ENCODE data around the gene CERT1. TPM values are rescaled to one million over a fixed set of nuclear protein-coding genes. Genes with fewer than 3 reads are reported as not detected.
A peak's percentile ranks its signal among the peaks of the same experiment; 100 is the strongest.

CERT1 gene
- total RNA-seq, 2 experiments from 2014 or later: 33.9 to 39.3 TPM

DNA sequence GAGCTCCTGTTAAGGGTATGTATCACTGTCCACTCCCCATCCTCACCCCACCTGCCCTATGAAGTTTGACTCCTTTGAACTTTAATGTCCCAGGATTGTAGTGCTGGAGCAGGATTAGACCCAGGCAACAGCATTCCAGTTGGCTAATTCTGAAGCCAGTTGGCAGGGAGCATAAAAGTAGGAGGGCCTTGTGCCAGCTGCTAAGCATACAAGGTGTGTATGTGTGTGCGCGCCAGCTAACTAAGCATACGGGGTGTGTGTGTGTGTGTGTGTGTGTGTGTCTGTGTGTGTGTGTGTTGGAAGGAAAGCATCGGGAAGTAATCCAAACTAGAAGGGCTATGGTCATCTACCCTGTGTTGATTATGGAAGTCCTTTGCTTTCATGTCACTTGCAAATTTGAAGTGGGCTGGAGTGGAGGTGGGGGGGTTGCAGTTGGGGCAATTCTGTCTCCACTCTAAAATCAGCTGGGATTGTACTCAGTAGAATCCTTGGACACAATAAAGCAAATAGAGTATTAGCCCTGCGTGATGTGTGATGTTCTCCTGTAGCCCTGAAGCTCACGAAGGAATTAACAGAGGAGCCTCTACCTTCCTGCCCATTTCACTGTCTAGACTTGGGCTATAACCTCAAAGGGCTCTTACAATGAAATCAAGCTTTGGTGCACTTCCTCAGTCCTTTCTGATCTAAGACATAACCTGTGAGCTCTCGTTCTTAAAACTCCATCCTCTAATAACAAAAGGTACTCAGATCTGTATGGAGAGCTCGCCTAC lies 147.5 kb downstream of the CERT1 start:
- no peak for ATAC-seq (ENCODE audit: low read depth)

DNA sequence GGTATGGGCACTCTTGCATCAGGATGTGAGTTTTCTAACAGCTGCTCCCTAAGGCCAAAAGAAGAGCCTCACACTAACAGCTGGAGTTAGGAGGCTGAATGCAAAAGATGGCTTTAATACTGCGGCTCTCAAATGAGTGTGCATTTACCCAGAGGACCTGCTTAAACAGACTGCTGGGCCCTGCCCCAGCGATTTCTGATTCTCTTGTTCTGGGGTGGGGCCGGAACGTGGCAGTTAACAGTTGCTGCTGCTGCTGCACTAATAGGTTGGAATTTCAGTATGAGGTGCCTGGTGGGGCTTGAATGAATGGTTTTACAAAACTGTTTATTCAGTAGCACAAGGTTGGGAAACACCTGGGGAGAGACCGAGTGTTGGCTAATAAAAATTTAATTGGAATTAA lies 148.3 kb downstream of the CERT1 start:
- Mint-ChIP-seq H3K4me1 (no peaks in the 10 kb centered on the region), H3K4me3 (no peak overlapping the region), H3K9me3 (no peaks in the 10 kb centered on the region), H3K27ac (no peak overlapping the region), H3K27me3 (no peaks in the 10 kb centered on the region), H3K36me3 (peaks cover 16% of the 10 kb centered on the region)
- no peak for ATAC-seq (ENCODE audit: low read depth)
- DNase-seq: no peak
- POLR2A ChIA-PET: no interaction called here

More for the DNA sequence above, 147.5 kb downstream of the CERT1 start:
- no peaks in the 10 kb centered on the region for H3K9me3 Mint-ChIP-seq
- POLR2A ChIA-PET: no interaction called here
- H3K36me3 Mint-ChIP-seq: peaks cover 15% of the 10 kb centered on the region
- DNase-seq: no peak
- no peak overlapping the region for H3K4me3 Mint-ChIP-seq
- no peaks in the 10 kb centered on the region for H3K4me1 Mint-ChIP-seq
- H3K27ac Mint-ChIP-seq: no peak overlapping the region
- H3K27me3 Mint-ChIP-seq: no peaks in the 10 kb centered on the region

DNA sequence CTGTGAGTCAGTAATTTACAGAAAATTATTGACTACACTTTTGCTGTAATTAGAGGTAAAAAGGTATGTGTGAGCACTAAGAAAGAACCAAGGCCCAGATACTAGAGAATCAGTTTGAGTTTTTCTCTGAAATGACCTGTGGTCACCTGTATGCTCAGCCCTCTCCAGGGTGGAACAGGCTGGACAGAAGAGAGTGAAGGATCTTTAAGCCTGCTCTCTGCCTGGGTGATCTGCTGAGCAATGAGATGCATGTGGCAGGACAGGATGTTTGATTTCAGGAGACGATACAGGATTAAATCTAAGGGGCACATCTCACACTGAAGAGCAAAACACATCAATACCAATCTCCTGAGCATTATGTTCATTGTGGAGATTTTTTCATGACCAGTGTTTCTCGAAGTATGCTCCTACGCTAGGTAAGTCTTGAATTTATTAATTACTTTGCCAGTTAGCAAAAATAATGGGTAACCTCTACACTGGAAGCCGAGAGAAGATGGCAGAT lies 148.9 kb downstream of the CERT1 start:
- POLR2A ChIA-PET: no interaction called here
- Mint-ChIP-seq H3K36me3 (peaks cover 18% of the 10 kb centered on the region), H3K27ac (no peak overlapping the region), H3K9me3 (no peaks in the 10 kb centered on the region), H3K4me3 (no peak overlapping the region), H3K4me1 (no peaks in the 10 kb centered on the region), H3K27me3 (no peaks in the 10 kb centered on the region)
- DNase-seq: no peak
- no peak for ATAC-seq (ENCODE audit: low read depth)

DNA sequence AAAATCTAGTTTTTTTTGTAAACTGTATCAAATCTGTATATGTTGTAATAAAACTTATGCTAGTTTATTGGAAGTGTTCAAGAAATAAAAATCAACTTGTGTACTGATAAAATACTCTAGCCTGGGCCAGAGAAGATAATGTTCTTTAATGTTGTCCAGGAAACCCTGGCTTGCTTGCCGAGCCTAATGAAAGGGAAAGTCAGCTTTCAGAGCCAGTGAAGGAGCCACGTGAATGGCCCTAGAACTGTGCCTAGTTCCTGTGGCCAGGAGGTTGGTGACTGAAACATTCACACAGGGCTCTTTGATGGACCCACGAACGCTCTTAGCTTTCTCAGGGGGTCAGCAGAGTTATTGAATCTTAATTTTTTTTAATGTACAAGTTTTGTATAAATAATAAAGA lies 150.1 kb downstream of the CERT1 start:
- H3K9me3 Mint-ChIP-seq: no peaks in the 10 kb centered on the region
- no peak overlapping the region for H3K4me3 Mint-ChIP-seq
- H3K36me3 Mint-ChIP-seq: peaks cover 25% of the 10 kb centered on the region
- ATAC-seq (ENCODE audit: low read depth): no peak
- no peaks in the 10 kb centered on the region for H3K27me3 Mint-ChIP-seq
- no peak for DNase-seq
- no peaks in the 10 kb centered on the region for H3K4me1 Mint-ChIP-seq
- H3K27ac Mint-ChIP-seq: no peak overlapping the region
- POLR2A ChIA-PET: no interaction called here

DNA sequence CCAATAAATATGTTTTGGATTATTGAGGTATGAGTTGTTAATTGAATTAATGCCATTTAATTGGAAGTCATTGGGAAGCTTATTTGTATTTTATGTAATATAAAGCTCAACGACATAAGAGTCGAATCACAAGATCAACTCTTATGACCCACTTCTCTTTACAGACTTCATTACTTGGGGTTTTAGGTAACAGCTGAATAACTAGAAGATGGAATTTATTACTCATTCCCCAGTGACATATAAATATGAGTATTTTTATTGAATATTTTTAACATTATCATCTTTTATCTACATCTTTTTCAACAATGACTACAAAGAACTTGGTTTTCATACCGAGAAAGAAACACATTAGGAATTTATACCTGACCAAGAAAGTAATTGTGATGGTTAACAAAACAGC lies 153.3 kb downstream of the CERT1 start:
- Mint-ChIP-seq H3K36me3 (peaks cover 31% of the 10 kb centered on the region), H3K4me1 (no peaks in the 10 kb centered on the region), H3K9me3 (no peaks in the 10 kb centered on the region), H3K4me3 (no peak overlapping the region), H3K27me3 (no peaks in the 10 kb centered on the region), H3K27ac (no peak overlapping the region)
- POLR2A ChIA-PET: no interaction called here
- no peak for DNase-seq
- no peak for ATAC-seq (ENCODE audit: low read depth)

DNA sequence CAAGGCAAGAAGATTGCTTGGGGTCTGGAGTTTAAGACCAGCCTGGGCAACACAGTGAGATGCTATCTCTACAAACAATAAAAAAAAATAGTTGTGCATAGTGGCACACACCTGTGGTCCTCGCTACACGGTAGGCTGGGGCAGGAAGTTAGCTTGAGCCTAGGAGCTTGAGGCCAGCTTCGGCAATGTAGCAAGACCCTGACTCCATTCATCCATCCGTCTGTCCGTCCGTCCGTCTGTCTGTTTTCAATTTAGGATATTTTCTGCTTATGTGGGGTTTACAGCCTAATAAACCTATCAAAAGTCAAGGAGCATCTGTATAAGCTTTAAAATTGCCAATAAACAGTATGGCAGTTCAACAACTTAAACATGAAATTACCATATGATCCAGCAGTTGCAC lies 154.7 kb downstream of the CERT1 start:
- POLR2A ChIA-PET: no interaction called here
- DNase-seq (no peak), ATAC-seq (ENCODE audit: low read depth) (no peak)
- H3K9me3 Mint-ChIP-seq: no peaks in the 10 kb centered on the region
- H3K27ac Mint-ChIP-seq: no peak overlapping the region
- peaks cover 37% of the 10 kb centered on the region for H3K36me3 Mint-ChIP-seq
- no peaks in the 10 kb centered on the region for H3K4me1 Mint-ChIP-seq
- no peak overlapping the region for H3K4me3 Mint-ChIP-seq
- H3K27me3 Mint-ChIP-seq: no peaks in the 10 kb centered on the region

DNA sequence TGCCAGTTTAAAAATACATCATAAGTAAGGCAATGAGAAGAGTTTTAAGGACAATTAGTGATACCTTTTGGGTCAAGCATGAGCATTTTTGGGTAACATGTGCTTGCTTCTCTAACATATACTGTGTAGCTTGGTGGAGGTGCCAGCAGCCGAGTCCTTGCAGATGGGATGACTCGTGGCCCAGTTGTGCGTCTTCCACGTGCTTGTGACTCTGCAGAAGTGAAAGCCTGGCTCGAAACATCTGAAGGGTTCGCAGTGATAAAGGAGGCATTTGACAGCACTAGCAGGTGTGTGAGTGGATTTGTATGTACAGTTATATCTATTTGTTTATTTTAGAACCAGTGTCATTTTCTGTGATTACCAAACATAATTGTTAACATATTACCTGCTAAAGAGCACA lies 156.2 kb downstream of the CERT1 start:
- no peak overlapping the region for H3K4me3 Mint-ChIP-seq
- no peaks in the 10 kb centered on the region for H3K9me3 Mint-ChIP-seq
- POLR2A ChIA-PET: no interaction called here
- H3K27me3 Mint-ChIP-seq: no peaks in the 10 kb centered on the region
- peaks cover 44% of the 10 kb centered on the region for H3K36me3 Mint-ChIP-seq
- no peak overlapping the region for H3K27ac Mint-ChIP-seq
- no peak for DNase-seq
- peaks cover 6% of the 10 kb centered on the region for H3K4me1 Mint-ChIP-seq
- ATAC-seq (ENCODE audit: low read depth): no peak

DNA sequence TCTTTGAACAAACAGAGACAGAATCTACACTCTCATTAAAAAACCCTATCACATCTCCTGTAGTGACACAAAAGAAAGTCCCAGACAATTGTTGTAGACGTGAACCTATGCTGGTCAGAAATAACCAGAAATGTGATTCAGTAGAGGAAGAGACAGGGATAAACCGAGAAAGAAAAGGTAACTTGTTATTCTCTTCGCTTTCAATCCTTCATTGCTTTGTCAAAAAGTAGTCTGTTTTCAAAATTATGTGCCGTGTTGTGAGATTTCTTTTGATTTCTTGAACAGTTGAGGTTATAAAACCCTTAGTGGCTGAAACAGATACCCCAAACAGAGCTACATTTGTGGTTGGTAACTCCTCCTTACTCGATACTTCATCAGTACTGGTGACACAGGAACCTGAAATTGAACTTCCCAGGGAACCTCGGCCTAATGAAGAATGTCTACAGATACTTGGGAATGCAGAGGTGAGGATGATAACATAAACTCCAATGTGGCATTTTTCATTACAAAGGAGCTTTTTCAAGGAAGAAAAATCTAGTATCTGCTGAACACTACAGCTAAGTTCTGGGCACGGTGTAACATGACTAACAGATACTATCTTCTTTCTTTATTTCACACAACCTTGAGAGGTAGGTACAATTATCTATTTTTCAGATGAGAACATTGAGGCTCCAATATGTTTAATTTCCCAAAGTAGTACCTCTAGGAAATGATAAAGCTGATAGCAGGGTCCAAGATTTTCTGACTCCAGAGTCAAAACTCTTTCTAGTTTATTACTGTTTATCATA lies 160.1 kb downstream of the CERT1 start:
- H3K4me3 Mint-ChIP-seq: no peak overlapping the region
- H3K36me3 Mint-ChIP-seq: peaks cover 42% of the 10 kb centered on the region
- no peaks in the 10 kb centered on the region for H3K9me3 Mint-ChIP-seq
- DNase-seq (no peak), ATAC-seq (ENCODE audit: low read depth) (peak; percentile 26)
- H3K27ac Mint-ChIP-seq: peak overlapping the region; percentile 40
- no peaks in the 10 kb centered on the region for H3K27me3 Mint-ChIP-seq
- H3K4me1 Mint-ChIP-seq: peaks cover 18% of the 10 kb centered on the region
- POLR2A ChIA-PET: interaction anchor here (2.1 kb wide), 1 partner anchor 14 kb away, joined by 6 read pairs; the partner anchor contains the start of gene HMGCR

DNA sequence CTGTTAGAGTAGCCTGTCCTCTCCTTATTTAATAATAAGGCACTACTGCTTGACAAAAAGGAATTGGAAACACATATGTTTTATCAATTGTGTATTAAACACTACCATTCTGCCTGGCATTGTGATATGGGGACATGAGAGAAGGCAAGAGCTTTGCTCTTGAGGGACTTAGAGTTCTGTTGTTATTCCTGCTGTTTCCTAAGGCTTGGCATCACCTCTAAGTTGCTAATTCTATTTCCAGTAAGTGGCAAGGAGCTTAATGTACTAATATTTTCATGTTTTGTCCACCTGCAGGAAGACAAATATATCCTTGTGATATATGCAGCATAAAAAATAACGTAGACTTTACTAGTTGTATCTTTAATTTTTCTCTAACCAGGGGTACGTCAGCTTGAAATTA lies 161.8 kb downstream of the CERT1 start:
- H3K4me1 Mint-ChIP-seq: peaks cover 18% of the 10 kb centered on the region
- peaks cover 47% of the 10 kb centered on the region for H3K36me3 Mint-ChIP-seq
- no peak overlapping the region for H3K27ac Mint-ChIP-seq
- no peak overlapping the region for H3K4me3 Mint-ChIP-seq
- POLR2A ChIA-PET: interaction anchor here (2.1 kb wide), 1 partner anchor 12 kb away, joined by 6 read pairs; the partner anchor contains the start of gene HMGCR
- ATAC-seq (ENCODE audit: low read depth) (no peak), DNase-seq (no peak)
- H3K27me3 Mint-ChIP-seq: no peaks in the 10 kb centered on the region
- H3K9me3 Mint-ChIP-seq: no peaks in the 10 kb centered on the region

DNA sequence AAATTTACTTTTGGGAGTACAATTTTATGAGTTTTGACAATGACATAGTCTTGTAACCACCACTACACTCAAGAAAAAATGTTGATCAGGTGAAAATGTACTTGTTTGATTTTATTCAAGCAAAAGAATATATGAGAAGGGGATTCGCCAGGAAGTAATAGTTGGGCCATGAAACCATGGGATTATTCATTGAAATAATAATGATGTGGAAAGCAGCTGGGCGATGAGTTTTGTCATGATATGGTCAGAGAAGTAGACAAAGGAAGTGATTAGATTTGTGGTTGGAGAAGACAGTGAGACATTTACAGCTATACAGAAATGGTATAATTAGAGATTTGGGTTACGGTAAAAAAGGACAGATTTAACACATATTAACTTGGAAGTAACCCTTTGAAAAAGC lies 163.2 kb downstream of the CERT1 start:
- Mint-ChIP-seq H3K4me1 (peaks cover 18% of the 10 kb centered on the region), H3K36me3 (peaks cover 45% of the 10 kb centered on the region), H3K9me3 (no peaks in the 10 kb centered on the region), H3K27ac (no peak overlapping the region), H3K27me3 (no peaks in the 10 kb centered on the region), H3K4me3 (no peak overlapping the region)
- DNase-seq (no peak), ATAC-seq (ENCODE audit: low read depth) (no peak)
- POLR2A ChIA-PET: no interaction called here

DNA sequence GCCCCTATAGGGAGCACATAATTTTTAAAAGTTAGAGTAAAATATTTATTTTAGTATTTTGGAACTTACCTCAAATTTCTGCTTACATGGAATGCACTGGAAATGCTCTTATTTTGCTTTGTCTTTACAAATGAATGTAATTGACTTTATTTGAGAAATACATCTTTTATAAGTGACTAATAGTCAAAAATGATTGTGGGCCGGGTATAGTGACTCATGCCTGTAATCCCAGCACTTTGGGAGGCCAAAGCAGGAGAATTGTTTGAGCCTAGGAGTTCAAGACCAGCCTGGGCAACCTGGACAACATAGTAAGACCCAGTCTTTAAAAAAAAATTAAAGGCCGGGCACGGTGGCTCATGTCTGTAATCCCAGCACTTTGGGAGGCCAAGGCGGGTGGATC lies 168.6 kb downstream of the CERT1 start:
- Mint-ChIP-seq H3K27me3 (no peaks in the 10 kb centered on the region), H3K9me3 (no peaks in the 10 kb centered on the region), H3K36me3 (peaks cover 24% of the 10 kb centered on the region), H3K4me3 (no peak overlapping the region), H3K4me1 (peaks cover 29% of the 10 kb centered on the region), H3K27ac (no peak overlapping the region)
- POLR2A ChIA-PET: no interaction called here
- ATAC-seq (ENCODE audit: low read depth): no peak
- DNase-seq: no peak

DNA sequence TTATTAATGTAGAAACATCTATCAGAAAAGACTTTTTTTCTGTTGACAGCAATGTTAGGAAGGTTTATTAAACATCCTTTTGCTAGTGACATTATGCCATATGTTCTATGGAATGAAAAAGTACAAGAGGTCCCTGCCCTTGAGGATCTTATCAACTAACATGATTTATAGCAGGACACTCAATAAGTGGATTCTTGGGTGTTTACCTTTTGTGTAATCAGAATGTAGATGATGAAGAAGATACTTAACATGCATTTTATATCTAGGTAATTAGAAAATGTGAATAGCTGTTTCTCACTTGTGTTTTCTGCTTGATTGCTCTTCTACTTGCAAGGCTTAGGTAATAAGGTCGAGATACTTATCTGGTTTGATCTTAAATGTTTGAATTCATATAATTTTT lies 169.5 kb downstream of the CERT1 start:
- Mint-ChIP-seq H3K27me3 (no peaks in the 10 kb centered on the region), H3K4me1 (peaks cover 27% of the 10 kb centered on the region), H3K27ac (no peak overlapping the region), H3K4me3 (no peak overlapping the region), H3K36me3 (peaks cover 21% of the 10 kb centered on the region), H3K9me3 (no peaks in the 10 kb centered on the region)
- DNase-seq (no peak), ATAC-seq (ENCODE audit: low read depth) (no peak)
- POLR2A ChIA-PET: no interaction called here

DNA sequence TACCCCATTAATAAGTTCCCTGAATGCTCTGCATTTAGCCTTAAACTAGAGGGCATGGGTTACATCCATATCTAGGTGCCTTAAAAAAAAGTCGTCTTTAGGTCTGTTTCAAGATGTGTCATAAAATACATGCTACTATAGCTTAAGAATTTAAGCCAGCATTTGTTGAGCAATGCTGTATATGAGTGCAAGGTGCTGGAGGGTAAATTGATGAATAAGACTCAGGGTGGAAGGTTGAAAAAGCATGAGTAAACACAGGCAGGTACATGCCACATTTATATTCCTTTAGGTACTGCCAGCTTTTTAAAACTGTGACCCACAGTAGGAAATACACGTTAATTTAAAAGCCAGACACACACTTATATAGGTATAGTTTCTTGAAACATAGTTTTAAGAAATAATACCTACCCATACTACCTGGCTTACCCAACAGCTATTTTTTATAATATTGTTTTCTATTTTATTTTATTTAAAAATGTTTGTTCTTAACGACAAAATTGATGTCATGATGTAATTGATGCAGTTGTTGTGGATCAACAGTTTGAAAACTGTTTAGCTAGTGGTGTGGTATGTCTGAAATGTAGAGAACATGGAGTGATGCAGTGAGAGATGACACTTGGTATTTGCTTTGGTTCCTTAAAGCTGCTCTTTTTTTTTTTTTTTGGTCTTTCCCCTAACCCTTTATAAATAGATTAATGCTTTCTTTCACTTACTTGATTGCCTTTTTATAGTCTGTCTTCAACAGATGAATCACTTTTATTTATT lies 170.5 kb downstream of the CERT1 start:
- H3K36me3 Mint-ChIP-seq: peaks cover 17% of the 10 kb centered on the region
- H3K27ac Mint-ChIP-seq: no peak overlapping the region
- no peak for DNase-seq
- ATAC-seq (ENCODE audit: low read depth): no peak
- no peaks in the 10 kb centered on the region for H3K27me3 Mint-ChIP-seq
- no peaks in the 10 kb centered on the region for H3K9me3 Mint-ChIP-seq
- no peak overlapping the region for H3K4me3 Mint-ChIP-seq
- POLR2A ChIA-PET: no interaction called here
- peaks cover 26% of the 10 kb centered on the region for H3K4me1 Mint-ChIP-seq
